HG03280 (cell line): ENCODE results near the gene SMAP1.

Source experiments
- ATAC-seq: cut with Tn5 transposase; IDR thresholded peaks from one replicate; pipeline ENCODE4 v1.9.1; 2021; ENCODE audit warnings: mild to moderate bottlenecking, moderate library complexity; ENCODE audit not compliant: unreplicated experiment

Gene SMAP1

GRCh38 chr6:70680396-70680795 lies 12.7 kb downstream of the SMAP1 start:
- ATAC-seq: no peak

- ATAC-seq: no peak
Observed at GRCh38 chr6:70684794-70685493, 17.3 kb downstream of the SMAP1 start.

GRCh38 chr6:70685494-70686180 lies 18.0 kb downstream of the SMAP1 start:
- ATAC-seq: no peak

DNA sequence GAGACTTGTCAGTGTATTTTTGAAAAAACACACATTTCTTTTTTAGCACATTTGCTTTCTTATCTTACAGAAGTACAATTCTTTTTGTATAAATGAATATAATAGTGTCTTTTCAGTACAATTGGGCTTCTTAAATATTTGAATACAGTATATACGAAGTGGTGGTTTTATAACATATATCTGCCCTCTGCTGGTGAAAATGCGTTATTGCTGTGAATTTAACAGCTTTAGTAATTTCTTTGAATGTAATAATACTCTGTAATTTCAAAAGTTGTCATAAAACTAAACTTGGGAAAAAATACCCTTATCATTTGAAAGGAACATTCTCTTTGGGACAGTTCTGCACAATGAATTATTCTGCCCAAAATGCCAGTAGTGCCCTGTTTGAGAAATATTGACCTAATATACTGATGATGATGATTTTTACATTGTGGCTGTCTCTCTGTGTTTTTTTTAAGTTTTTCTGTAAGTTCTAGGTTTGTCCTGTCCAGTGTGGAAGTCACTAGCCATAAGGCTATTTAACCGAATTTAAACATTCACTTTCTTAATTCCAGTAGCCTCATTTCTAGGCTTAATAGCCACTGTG lies 19.0 kb downstream of the SMAP1 start:
- no peak for ATAC-seq

GRCh38 chr6:70693887-70694286 lies 26.2 kb downstream of the SMAP1 start:
- ATAC-seq: no peak

GRCh38 chr6:70694371-70694770 lies 26.7 kb downstream of the SMAP1 start:
- no peak for ATAC-seq

DNA sequence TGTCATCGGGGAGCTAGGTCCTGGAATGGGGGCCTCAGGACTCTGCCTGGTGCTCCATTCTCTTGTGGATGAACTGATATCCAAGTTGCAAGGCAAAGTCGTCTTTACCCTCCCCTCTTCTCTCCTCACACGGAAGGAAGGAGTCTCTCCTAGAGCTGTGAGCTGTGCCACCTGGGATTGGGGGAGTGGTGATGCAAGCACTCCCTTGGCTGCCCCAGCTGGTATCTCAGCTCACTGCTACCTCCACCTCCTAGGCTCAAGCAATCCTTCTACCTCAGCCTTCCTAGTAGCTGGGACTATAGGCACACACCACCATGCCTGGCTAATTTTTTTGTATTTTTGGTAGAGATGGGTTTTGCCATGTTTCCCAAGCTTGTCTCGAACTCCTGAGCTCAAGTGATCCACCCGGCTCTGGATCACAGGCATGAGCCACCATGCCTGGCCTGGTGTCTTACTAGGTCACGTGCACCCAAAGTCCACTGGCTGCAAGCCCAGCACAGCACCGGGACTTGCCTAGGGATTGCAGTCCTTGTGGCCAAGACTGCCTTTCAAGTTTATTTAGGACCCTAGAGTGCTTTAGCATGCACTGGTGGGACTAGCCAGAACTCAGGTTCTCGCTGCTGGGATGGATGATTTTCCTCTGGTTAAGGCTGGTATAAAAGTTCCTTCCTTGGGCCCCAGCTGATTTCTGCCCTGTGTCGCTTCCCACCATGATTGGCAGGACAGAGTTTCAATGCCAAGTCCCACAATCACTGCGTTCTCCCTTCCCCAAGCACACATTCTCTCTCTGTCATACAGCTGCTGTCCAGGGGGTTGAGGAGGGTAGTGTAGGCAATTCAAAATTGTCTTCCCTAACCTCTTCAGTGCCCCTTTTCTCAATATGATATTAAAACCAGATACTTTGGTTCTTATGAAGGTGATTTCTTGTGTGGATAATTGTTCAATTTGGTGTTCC lies 33.5 kb downstream of the SMAP1 start:
- no peak for ATAC-seq

GRCh38 chr6:70705772-70706171 lies 38.1 kb downstream of the SMAP1 start:
- ATAC-seq: no peak

GRCh38 chr6:70706491-70707123 lies 38.9 kb downstream of the SMAP1 start:
- ATAC-seq: no peak

GRCh38 chr6:70707893-70708292 lies 40.2 kb downstream of the SMAP1 start:
- no peak for ATAC-seq

- no peak for ATAC-seq
Observed at GRCh38 chr6:70708448-70708847, 40.8 kb downstream of the SMAP1 start.

DNA sequence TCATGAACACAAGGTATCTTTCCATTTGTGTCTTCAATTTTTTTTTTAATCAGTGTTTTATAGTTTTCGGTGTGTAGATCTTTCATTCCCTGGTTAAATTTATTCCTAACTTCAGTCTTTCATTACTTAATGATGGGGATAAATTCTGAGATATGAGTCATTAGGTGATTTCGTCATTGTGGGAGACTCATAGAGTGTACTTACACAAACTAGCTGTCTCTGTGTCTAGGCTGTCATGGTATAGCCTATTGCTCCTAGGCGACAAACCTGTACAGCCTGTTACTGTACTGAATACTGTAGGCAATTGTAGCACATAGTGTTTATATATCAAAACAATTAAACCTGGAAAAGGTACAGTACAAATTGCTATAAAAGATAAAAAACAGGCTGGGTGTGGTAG lies 42.1 kb downstream of the SMAP1 start:
- no peak for ATAC-seq

GRCh38 chr6:70714716-70715257 lies 47.1 kb downstream of the SMAP1 start:
- ATAC-seq: no peak

DNA sequence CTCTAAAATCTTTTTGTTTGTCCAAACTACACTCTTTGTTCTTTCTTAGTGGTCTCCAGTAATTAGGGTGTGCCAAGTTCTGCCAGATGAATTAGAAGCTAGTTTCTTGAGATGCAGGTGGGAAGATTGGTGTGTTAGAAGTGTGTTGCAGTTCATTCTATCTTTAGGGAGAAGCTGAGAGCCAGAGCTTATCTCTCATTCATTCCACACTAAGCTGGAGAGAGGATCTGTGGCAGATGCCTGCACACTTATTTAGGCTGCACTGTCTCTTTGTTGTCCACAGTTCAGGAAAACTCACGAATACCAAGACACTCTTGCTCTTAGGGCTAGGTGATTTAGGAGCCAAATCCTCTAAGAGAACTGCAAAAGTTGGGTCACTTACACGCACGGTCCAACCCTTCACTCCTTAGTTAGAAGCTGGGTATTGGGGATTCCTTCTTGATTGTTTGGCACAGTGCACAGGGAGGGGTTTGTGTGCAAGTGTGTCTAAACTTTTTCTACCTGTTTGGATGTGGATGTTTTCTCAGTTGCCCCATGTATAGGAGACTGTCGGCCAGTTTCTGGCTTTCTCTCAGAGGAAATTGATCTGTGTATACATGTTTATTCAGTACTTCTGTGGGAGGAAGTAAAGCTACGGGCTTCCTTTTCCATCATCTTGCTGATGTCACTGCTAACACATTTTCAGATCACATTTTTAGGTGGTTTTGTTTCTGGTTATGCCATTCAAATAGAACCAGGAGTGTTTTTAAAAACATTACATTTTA lies 49.5 kb downstream of the SMAP1 start:
- no peak for ATAC-seq

- no peak for ATAC-seq
Observed at GRCh38 chr6:70724524-70724923, 56.8 kb downstream of the SMAP1 start.

DNA sequence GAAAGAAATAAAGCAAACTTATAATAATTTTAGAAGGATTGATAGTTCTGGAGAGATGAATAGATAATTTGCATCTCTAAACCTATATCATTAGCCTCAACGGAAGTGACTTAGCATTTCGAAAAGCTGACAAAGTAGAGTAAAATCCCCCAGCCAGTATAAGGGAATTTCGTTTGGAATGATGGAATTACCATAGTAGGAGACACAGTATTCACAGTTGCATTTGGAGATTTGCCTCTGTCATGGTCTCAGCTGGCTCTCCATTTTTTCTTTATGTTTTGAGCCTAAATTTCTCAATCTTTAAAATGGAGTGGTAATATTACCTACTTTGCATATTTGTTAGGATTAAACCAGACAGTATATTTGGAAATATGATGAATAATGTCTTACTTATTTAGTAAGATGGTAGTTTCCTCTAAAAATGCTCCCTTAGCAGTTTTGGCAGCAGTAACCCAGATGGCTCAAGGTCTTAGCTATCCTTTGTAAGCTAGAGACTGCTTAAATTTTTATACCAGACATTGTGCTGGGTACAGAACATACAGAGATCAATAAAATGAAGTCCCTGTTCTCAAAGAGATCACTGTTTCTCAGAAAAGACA lies 58.2 kb downstream of the SMAP1 start:
- ATAC-seq: no peak

GRCh38 chr6:70734381-70734780 lies 66.7 kb downstream of the SMAP1 start:
- no peak for ATAC-seq

DNA sequence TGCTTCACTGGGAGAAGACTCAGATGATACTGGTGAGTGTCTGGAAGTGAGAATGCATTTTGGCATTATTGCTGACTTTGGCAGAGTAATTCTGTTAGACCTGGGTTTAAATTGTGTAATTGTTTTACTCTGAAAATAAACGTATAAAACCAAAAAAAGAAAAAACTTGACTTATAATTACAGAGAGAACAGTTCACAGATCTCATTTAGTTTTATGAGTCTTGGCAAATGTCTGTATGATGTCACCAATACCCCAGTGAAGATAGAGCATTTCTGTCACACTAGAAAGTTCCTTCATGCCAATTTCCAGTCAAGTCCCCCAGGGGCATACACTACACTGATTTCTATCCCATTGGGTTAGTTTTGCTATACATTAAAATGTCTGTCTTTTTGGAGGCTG lies 67.3 kb downstream of the SMAP1 start:
- ATAC-seq: no peak

DNA sequence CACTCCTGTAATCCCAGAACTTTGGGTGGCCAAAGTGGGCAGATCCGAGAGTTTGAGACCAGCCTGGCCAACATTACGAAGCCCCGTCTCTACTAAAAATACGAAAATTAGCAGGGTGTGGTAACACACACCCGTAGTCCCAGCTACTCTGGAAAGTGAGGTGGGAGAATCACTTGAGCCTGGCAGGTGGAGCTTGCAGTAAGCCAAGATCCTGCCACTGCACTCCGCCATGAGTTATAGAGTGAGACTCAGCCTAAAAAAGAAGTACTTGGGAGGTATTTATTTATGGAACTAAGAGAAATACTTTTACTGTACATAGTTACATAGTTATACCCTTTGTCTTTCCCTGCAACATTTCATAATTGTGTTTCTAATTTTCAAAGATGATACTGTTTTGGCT lies 67.8 kb downstream of the SMAP1 start:
- no peak for ATAC-seq
